NCI-H146 treated with DMSO at 0.1 percent for 48 hours (cell line): Measurements from ENCODE around the gene KCNQ5.

Experiments
- DNase-seq: peaks from one replicate; lab custom pipeline; 2025; ENCODE audit not compliant: unreplicated experiment; lab: John Stamatoyannopoulos, UW

Gene KCNQ5

DNA sequence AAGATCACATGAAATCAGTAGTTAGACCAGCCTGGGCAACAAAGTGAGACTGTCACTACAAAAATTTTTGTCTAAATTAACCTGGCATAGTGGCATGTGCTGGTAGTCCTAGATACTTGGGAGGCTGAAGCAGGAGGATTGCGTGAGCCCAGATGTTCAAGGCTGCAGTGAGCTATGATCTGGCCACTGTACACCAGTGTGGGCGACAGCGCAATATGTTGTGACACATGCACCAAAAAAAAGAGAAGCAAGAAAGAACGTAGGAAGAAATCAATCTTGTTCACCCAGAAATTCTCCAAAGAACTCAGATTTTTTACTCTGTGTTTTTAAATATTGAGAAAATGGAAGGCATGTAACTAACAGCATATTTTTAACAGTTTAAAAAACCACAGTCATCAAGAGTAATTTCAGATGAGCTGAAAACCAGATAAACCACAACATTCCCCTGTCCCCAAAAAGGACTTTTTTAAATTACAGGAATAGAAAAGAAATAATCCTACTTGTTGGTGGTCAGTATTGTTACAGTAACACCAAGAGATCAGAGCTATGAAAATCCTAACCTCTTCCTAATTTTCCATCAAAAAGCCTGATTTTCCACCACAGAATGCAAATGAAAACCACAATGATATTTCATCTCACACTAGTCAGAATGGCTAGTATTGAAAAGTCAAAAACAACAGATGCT is 363.3 kb downstream of the KCNQ5 start:
- DNase-seq: no peak

- DNase-seq: no peak
Observed at GRCh38 chr6:72987301-72987700, 365.4 kb downstream of the KCNQ5 start.

GRCh38 chr6:72999995-73000394 is 378.1 kb downstream of the KCNQ5 start:
- DNase-seq: no peak

- DNase-seq: no peak
Observed at GRCh38 chr6:73000460-73000859, 378.6 kb downstream of the KCNQ5 start.

DNA sequence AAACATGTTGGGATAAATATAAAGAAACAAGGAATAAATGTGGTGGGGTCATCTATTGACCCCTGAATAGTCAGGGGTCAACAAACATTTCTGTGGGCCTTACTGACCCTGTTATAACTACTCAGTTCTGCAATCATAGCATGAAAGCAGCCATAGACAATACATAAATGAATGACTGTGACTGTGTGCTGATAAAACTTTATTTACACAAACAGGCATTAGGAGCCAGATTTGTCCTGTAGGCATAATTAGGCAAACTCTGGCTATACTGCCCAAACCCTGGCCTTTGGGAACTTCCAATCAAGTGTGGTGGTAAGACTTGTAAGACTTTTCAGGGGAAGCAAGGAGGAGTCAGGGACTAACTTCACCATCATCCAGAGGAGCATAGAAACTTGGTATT is 380.7 kb downstream of the KCNQ5 start:
- DNase-seq: no peak

GRCh38 chr6:73003302-73003701 is 381.4 kb downstream of the KCNQ5 start:
- no peak for DNase-seq

- no peak for DNase-seq
Observed at GRCh38 chr6:73004231-73004630, 382.4 kb downstream of the KCNQ5 start.

GRCh38 chr6:73004861-73005260 is 383.0 kb downstream of the KCNQ5 start:
- DNase-seq: no peak

GRCh38 chr6:73006146-73006545 is 384.3 kb downstream of the KCNQ5 start:
- DNase-seq: no peak

GRCh38 chr6:73011945-73012344 is 390.1 kb downstream of the KCNQ5 start:
- DNase-seq: no peak

DNA sequence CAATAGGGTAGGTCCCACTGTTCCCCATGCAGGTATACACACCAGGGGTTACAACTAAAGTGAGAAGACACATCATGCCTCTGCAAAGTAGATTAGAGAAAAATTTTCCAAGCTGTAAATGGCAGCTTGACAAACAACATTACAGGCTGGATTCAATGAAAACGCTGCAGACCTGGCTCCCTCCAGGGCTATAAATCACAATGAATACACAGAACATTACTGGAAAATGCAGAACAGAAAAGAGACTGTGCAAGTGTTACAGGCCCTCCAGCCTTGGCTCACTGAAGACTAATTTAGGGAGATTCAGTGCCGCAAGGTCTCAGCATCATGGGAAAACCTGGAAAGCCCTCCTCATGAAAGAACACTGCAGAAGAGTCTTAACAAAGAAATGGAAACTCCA is 395.6 kb downstream of the KCNQ5 start:
- no peak for DNase-seq

DNA sequence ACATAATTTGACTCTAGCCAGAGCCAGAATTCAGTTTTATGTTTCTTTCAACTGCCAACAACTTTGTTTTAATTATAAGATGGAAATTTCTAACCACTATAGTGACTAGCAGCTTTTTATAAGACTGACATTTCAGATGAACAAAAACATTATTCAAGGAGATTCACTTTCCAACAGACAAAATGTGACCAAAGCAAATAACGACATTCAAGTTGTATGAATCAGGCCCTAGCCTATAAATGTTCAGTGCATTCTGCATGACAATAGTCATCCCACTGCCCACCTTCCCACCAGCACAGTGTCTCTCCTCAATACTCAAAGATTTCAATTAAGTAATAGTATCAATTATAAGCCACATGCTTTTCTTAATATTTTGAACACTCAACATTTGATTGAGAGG is 402.7 kb downstream of the KCNQ5 start:
- DNase-seq: no peak

GRCh38 chr6:73027691-73028090 is 405.8 kb downstream of the KCNQ5 start:
- DNase-seq: no peak

DNA sequence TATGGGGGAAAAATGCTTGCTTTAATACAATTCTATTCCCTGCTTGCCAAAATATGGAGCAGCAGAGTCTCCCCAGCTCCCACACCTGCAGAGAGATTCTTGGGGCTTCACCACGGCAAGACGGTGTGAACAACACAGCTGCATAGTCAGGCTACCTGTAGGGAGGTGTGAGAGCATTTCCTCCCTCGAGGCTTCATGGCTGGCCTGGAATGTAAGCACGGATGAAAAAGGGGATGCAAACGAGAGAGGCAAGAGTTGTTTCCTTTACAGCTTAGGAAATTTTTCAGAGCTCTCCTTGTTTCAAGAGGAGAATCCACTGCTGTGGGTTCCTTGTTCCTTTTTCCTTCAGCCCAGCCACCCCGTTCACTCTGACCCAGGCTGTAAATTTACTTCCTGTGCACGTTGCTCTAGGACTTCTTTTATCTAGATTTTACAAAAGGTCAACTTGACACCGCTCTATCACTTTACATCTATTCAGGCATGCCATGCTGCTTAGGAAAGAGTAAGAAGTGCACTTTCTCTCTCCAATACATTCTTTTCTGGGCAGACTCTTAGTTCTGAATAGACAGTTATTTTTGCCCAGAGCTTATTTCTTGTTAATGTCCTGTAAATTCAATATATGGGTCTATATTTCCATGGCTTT is 406.4 kb downstream of the KCNQ5 start:
- DNase-seq: no peak

- no peak for DNase-seq
Observed at GRCh38 chr6:73028893-73029450, 407.1 kb downstream of the KCNQ5 start.

GRCh38 chr6:73030257-73030656 is 408.4 kb downstream of the KCNQ5 start:
- no peak for DNase-seq

GRCh38 chr6:73030791-73031782 is 409.2 kb downstream of the KCNQ5 start:
- DNase-seq: no peak

GRCh38 chr6:73032586-73032985 is 410.7 kb downstream of the KCNQ5 start:
- DNase-seq: no peak

DNA sequence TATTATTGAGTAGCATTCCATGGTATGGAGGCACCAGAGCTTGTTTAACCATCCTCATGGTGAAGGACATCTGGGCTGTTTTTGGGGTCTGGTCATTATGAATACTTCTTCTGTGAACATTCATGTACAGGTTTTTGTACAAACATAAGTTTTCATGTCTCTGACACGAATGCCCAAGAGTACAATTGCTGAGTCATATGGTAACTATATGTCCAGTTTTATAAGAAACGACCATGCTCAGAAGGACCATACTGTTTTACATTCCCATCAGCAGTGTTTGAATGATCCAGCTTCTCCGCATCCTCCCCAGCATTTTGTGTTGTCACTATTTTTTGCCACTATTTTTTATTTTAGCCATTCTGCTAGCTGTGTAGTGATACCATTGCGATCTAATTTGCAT is 414.8 kb downstream of the KCNQ5 start:
- DNase-seq: no peak

GRCh38 chr6:73041051-73041450 is 419.2 kb downstream of the KCNQ5 start:
- no peak for DNase-seq

DNA sequence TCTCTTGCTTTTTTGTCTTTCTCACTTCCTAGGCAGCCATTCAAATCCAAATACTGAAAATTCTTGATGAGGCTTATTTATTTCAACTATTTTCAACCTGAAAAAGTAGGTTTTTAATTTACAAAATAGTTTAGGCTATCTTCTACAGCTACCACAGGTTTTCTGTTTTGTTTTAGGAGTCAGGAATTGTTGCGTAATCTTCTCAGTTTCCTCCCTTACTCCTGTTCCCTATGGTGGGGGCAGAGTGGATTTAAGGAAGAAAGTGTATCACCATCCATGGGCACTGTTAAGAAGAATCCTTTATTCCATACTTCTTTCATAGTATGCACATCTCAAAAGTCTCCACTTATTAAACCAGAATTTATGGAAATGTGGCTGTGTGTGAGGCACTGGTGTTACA is 421.0 kb downstream of the KCNQ5 start:
- no peak for DNase-seq
